NCI-H82 treated with DMSO at 0.1 percent for 48 hours (cell line): Measurements from ENCODE around the gene LSM2.
"Not testable (repeated sequence)": the region's sequence is repeated elsewhere in the genome, so short reads cannot be mapped to it uniquely, and the experiment has no call there.

Experiments
- DNase-seq: peaks from one replicate; lab custom pipeline; 2025; ENCODE audit not compliant: unreplicated experiment; lab: John Stamatoyannopoulos, UW

The LSM2 gene

GRCh38 chr6:31827286-31828079 is 20.7 kb upstream of the LSM2 start, which contains the start of gene HSPA1B:
HSPA1B (plus strand) TSS chr6:31827738; CDS start chr6:31827951, 213 bp downstream.
- DNase-seq, result peak; percentile 100

GRCh38 chr6:31826793-31827285 is 20.1 kb upstream of the LSM2 start:
- no peak for DNase-seq

GRCh38 chr6:31825553-31825952 is 18.8 kb upstream of the LSM2 start:
- no peak for DNase-seq

GRCh38 chr6:31823592-31824196 is 16.9 kb upstream of the LSM2 start:
- DNase-seq, result not testable (repeated sequence)

DNA sequence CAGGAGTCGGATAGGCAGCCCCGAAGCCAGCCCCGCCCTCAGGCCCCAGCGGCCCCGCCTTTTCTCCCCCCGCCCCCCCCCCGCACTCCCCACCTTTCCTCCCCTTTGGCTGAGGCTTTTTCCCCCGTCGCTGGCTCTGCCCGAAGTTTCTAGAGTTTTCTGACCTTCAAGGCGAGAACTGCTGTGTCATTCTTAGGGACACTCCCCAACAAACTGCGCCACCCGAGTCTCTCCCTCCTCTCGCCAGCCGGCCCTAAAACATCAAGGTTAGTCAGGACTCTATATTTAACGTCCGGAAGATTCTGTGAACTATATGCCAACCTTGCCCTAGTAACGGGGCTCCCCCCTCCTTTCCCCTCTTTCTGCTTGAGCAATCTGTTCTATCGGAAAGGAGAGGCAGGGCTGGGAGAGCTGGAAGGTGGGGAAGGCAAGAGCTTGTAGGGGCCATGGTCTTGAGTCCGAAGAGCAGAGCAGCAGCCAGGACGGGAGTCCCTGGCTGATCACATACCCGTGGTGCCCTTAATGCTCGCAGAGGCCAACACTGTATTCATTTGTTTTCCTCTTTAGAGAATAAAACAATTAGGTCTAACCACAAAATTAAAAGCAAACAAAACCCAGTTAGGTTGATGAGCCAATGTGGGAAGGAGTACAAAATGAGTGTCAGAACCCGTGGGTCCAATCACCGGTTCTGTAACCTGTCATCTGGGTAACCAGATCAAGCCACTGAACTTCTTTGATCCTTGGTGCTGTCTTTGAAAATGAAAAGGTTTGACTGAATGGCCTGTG is 15.5 kb upstream of the LSM2 start:
- no peak for DNase-seq

GRCh38 chr6:31821301-31822035 is 14.7 kb upstream of the LSM2 start:
- peak; percentile 42 for DNase-seq

GRCh38 chr6:31820399-31820798 is 13.6 kb upstream of the LSM2 start:
- not testable (repeated sequence) for DNase-seq

DNA sequence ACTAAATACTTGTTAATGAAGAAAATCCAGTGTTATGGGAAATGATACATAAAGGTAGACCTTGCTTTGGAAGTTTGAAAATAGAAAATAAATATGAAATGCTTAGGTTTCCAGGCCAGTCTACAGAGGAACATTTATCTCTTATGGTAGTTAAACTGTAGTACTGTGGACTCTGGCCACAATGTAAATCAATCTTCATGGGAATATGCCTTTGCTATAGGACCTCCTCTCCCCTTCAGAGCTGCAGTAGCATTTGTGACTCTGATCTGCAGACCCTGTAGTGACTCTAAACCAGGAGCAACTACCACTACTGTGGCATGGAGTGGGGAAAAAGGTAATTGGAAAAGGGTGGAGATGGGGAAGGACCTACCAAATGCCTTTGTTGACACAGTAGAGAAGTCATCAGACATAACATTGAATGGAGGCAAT is 13.1 kb upstream of the LSM2 start:
- DNase-seq, result no peak

- DNase-seq, result not testable (repeated sequence)
Observed at GRCh38 chr6:31817929-31818511, 11.3 kb upstream of the LSM2 start.

DNA sequence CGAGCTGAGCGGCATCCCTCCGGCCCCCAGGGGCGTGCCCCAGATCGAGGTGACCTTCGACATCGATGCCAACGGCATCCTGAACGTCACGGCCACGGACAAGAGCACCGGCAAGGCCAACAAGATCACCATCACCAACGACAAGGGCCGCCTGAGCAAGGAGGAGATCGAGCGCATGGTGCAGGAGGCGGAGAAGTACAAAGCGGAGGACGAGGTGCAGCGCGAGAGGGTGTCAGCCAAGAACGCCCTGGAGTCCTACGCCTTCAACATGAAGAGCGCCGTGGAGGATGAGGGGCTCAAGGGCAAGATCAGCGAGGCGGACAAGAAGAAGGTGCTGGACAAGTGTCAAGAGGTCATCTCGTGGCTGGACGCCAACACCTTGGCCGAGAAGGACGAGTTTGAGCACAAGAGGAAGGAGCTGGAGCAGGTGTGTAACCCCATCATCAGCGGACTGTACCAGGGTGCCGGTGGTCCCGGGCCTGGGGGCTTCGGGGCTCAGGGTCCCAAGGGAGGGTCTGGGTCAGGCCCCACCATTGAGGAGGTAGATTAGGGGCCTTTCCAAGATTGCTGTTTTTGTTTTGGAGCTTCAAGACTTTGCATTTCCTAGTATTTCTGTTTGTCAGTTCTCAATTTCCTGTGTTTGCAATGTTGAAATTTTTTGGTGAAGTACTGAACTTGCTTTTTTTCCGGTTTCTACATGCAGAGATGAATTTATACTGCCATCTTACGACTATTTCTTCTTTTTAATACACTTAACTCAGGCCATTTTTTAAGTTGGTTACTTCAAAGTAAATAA is 10.6 kb upstream of the LSM2 start:
- DNase-seq, result not testable (repeated sequence)

GRCh38 chr6:31815025-31815838 is 8.5 kb upstream of the LSM2 start, which contains the start of the genes HSPA1A and HSPA1L:
HSPA1A (plus strand) TSS chr6:31815543; CDS start chr6:31815757, 214 bp downstream.
HSPA1L (minus strand) TSS chr6:31815283; CDS start chr6:31811972, 3,311 bp downstream.
- DNase-seq, result peak; percentile 96

DNA sequence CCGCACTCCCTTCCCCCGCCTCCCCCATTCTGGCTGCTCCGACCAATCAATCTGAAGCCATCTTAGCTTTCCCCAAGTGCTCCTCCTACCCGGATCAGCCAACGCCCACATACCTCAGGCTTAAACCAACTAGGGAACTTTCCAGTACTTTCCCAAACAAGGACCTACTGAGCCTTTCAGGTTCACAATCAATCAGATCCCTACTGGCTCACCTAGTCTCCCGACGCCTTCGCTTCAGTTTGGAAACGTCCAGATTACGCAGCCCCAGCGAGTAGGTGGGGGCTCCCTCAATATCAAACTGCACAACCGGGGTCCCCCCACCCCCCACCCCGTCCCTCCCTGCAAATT is 7.9 kb upstream of the LSM2 start:
- DNase-seq, result peak; percentile 98

DNA sequence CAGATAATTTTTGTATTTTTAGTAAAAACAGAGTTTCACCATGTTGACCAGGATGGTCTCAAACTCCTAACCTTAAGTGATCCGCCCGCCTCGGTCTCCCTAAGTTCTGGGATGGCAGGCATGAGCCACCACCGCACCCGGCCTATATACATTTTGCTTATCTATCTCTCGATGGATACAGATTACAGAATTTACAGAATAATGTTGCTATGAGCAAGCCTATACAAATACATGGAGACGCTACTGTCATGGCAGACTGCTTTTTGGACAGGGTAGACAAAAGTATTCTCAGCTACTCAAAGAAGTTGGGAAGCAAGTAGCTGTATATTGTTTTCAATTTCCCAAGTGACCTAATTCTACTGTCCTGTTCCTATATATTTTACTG is 6.7 kb upstream of the LSM2 start:
- no peak for DNase-seq

- DNase-seq, result no peak
Observed at GRCh38 chr6:31811645-31812044, 4.9 kb upstream of the LSM2 start.

DNA sequence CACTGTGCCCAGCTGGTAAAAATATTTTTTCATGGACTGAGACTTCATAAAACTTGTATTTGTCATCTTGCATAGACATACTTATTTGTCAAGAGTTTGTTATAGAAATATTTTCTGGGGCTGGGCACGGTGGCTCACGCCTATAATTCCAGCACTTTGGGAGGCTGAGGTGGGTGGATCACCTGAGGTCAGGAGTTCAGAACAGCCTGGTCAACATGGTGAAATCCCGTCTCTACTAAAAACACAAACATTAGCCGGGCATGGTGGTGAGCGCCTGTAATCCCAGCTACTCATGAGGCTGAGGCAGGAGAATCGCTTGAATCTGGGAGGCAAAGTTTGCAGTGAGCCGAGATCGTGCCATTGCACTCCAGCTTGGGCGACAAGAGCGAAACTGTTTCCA is 1.8 kb upstream of the LSM2 start:
- DNase-seq, result not testable (repeated sequence)

DNA sequence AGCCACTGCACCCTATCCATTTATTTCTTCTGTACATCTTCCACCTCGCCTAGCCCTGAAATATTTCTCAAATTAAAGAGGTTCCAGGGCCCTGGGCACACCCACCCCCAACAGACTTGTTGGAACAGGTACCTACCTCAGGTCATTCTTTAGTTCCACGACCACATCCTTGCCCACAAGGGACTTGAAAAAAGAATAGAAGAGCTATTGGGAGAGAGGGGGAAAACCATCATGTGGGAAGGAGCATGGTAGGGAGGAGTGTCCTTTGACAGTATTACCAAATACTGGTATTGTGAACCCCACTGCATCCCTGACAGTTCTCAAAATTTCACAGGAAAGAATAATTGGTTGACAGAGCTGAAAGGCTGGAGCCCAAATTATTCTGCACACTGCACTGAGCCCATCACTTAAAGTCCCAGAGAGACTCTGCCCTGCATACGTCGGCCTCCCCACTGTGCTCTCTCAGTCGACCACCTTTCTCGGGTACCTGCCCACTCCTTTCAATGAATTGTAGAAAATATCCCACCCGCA is 762 bp downstream of the LSM2 start:
- no peak for DNase-seq

DNA sequence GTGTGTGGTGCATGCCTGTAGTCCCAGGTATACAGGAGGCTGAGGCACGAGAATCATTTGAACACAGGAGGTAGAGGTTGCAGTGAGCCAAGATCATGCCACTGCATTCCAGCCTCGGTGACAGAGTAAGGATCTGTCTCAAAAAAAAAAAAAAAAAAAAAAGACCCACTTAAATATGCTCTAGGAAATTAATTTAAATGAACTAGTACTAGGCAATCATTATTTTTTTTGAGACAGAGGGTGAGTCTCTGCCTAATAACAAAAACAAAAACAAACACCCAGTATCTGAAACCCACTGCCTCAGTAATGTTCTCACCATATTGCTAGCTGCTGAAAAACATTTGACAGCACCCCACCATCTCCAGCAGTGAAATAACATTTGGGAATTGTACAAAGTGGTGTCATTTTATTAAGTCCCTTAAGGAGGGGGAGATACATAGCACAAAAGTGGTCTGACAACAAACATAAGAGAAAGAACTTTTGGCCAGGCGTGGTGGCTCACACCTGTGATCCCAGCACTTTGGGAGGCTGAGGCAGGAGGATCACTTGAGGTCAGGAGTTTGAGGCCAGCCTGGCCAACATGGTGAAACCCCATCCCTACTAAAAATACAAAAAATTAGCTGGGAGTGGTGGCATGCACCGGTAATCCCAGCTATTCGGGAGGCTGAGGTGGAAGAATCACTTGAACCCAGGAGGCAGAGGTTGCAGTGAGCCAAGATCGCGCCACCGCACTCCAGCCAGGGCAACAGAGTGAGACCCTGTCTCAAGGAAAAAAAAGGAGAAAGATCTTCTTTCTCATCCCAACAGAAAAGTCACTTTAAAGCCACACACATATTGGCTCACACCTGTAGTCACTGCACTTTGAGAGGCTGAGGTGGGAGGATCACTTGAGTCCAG is 5.5 kb downstream of the LSM2 start:
- DNase-seq, result not testable (repeated sequence)
